ENCODE results near the gene CSGALNACT2. TPM values are rescaled to one million over a fixed set of nuclear protein-coding genes. Genes with fewer than 3 reads are reported as not detected.

Gene CSGALNACT2
- total RNA-seq, 8 experiments from 2014 or later, result 6.6 to 22.9 (median 11.8) TPM

DNA sequence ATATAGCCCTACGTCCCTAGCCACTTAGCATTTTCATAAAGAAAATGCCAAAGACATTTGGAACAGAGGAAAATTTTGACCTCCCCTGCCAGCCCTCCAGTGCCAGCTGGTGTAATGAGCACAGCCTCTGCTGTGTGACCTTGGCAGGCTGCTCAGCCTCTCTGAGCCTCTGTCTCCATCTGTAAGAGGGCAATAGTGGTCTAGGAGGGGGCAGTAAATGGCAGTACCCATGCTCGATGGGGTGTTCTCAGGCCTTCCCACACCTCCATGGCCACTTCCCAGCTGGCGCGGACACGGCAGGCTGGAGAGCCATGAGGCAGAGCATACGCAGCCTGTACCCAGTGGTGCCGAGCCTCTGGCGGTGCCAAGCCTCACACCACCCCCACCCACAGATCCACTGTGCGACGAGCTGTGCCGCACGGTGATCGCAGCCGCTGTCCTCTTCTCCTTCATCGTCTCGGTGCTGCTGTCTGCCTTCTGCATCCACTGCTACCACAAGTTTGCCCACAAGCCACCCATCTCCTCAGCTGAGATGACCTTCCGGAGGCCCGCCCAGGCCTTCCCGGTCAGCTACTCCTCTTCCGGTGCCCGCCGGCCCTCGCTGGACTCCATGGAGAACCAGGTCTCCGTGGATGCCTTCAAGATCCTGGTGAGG is 24.0 kb upstream of the CSGALNACT2 start:
- no peak for ATAC-seq (replicated peaks in 6 of 8)
- no peak overlapping the region for H3K4me3 ChIP-seq
- in situ Hi-C loops (cut with MboI; ENCODE audit: low pct_unique_long_range_greater_than_20kb in 2 of 9, low sequenced_read_pairs in 9 of 9, unreplicated experiment in 9 of 9), result loop anchor here in 6 of 9 experiments (25.0 kb wide), 1 partner anchor 252 kb away; no protein-coding TSS in a partner anchor
- no peaks in the 10 kb centered on the region for H3K4me1 ChIP-seq (replicated peaks in 1 of 2)
- no peak overlapping the region for H3K27ac ChIP-seq
- 40 to 100% (median 67%) methylated on average over 1 to 5 of the region's 24 CpGs; no CpG with 5 or more reads in 5 of the 10 experiments for WGBS, 10 experiments

- Histone ChIP-seq H3K27ac (no peak overlapping the region), H3K4me3 (no peak overlapping the region), H3K4me1 (replicated peaks in 1 of 2) (no peaks in the 10 kb centered on the region)
- in situ Hi-C loops (cut with MboI; ENCODE audit: low pct_unique_long_range_greater_than_20kb in 2 of 9, low sequenced_read_pairs in 9 of 9, unreplicated experiment in 9 of 9), result loop anchor here in 6 of 9 experiments (25.0 kb wide), 1 partner anchor 253 kb away; no protein-coding TSS in a partner anchor
- ATAC-seq (replicated peaks in 6 of 8), result peak in 3 of 8 experiments; percentile 65 to 93 (median 84)
- WGBS, 10 experiments, result 40 to 100% (median 80%) methylated on average over 2 to 5 of the region's 17 CpGs; no CpG with 5 or more reads in 5 of the 10 experiments
These were observed 23.3 kb upstream of the CSGALNACT2 start for GRCh38 chr10:43114743-43115611.

DNA sequence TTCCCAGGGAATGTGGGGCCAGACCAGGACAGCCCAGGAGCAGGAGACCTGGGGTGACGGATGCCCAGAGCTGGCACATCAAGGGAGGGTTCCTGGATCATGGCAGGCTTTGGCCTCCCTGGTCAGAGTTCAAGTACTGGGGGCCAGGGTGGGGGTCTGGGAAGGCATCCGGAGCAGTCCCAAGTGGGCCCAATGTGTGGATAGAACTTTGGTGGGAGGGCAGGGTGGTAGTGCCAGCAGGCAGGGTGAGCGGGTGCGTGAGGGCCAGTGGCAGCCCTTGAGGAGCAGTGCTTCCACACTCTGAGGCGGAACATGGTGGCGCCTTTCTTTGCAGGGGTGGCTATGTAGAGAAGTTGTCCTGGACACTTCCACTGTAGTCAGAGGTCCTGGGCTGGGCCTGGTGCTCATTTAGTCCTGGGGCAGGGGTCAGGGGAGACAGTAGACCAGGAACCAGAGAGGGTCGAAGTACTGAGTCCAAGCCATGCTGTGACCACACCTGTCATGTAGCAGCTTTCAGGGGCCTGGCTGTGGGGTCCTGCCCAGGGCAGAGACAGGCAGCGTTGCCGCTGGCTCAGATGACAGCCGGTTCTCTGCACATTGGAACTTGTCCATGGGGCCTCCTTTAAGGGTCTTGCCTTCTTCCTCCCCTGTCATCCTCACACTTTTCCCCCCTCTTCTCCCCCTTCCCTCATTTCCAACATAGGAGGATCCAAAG is 22.2 kb upstream of the CSGALNACT2 start:
- H3K4me1 ChIP-seq (replicated peaks in 1 of 2), result no peaks in the 10 kb centered on the region
- no peak overlapping the region for H3K27ac ChIP-seq
- 75 to 100% (median 80%) methylated on average over 1 to 6 of the region's 10 CpGs; no CpG with 5 or more reads in 4 of the 10 experiments for WGBS, 10 experiments
- no peak for ATAC-seq (replicated peaks in 6 of 8)
- in situ Hi-C loops (cut with MboI; ENCODE audit: low pct_unique_long_range_greater_than_20kb in 2 of 9, low sequenced_read_pairs in 9 of 9, unreplicated experiment in 9 of 9), result loop anchor here in 6 of 9 experiments (25.0 kb wide), 1 partner anchor 254 kb away; no protein-coding TSS in a partner anchor
- H3K4me3 ChIP-seq, result no peak overlapping the region

DNA sequence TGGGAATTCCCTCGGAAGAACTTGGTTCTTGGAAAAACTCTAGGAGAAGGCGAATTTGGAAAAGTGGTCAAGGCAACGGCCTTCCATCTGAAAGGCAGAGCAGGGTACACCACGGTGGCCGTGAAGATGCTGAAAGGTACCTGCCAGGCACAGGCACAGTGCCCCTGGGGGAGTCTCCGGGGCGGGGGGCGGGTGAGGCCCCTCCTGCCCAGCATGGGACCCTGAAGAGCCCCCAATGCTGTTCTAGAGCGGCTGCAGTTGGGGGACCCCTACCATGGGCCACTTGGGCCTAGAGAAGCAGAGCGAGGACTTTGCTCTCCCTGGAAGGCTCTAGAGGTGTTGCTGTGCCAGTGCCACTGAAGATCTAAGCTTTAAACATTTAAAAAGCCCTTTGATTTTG is 21.6 kb upstream of the CSGALNACT2 start:
- in situ Hi-C loops (cut with MboI; ENCODE audit: low pct_unique_long_range_greater_than_20kb in 2 of 9, low sequenced_read_pairs in 9 of 9, unreplicated experiment in 9 of 9), result loop anchor here in 6 of 9 experiments (25.0 kb wide), 1 partner anchor 254 kb away; no protein-coding TSS in a partner anchor
- ATAC-seq (replicated peaks in 6 of 8), result no peak
- Histone ChIP-seq H3K27ac (no peak overlapping the region), H3K4me3 (no peak overlapping the region), H3K4me1 (replicated peaks in 1 of 2) (peaks cover 0 to 4% of the 10 kb centered on the region in 2 donors)
- 71 to 90% (median 80%) methylated on average over 2 to 8 of the region's 10 CpGs; no CpG with 5 or more reads in 6 of the 10 experiments for WGBS, 10 experiments

GRCh38 chr10:43117031-43117776 is 21.0 kb upstream of the CSGALNACT2 start:
- WGBS, 10 experiments, result 0 to 63% (median 40%) methylated on average over 1 to 3 of the region's 9 CpGs; no CpG with 5 or more reads in 5 of the 10 experiments
- no peak for ATAC-seq (replicated peaks in 6 of 8)
- Histone ChIP-seq H3K4me1 (replicated peaks in 1 of 2) (peaks cover 0 to 4% of the 10 kb centered on the region in 2 donors), H3K4me3 (no peak overlapping the region), H3K27ac (no peak overlapping the region)
- in situ Hi-C loops (cut with MboI; ENCODE audit: low pct_unique_long_range_greater_than_20kb in 2 of 9, low sequenced_read_pairs in 9 of 9, unreplicated experiment in 9 of 9), result loop anchor here in 6 of 9 experiments (25.0 kb wide), 1 partner anchor 255 kb away; no protein-coding TSS in a partner anchor

GRCh38 chr10:43117777-43118583 is 20.3 kb upstream of the CSGALNACT2 start:
- peaks cover 0 to 4% of the 10 kb centered on the region in 2 donors for H3K4me1 ChIP-seq (replicated peaks in 1 of 2)
- no peak for ATAC-seq (replicated peaks in 6 of 8)
- H3K27ac ChIP-seq, result no peak overlapping the region
- in situ Hi-C loops (cut with MboI; ENCODE audit: low pct_unique_long_range_greater_than_20kb in 2 of 9, low sequenced_read_pairs in 9 of 9, unreplicated experiment in 9 of 9), result loop anchor here in 6 of 9 experiments (25.0 kb wide), 1 partner anchor 256 kb away; no protein-coding TSS in a partner anchor
- H3K4me3 ChIP-seq, result no peak overlapping the region
- 80 to 100% (median 88%) methylated on average over 1 to 8 of the region's 18 CpGs; no CpG with 5 or more reads in 4 of the 10 experiments for WGBS, 10 experiments

GRCh38 chr10:43118631-43119415 is 19.4 kb upstream of the CSGALNACT2 start:
- 20 to 100% (median 60%) methylated on average over 1 to 5 of the region's 19 CpGs; no CpG with 5 or more reads in 5 of the 10 experiments for WGBS, 10 experiments
- H3K4me1 ChIP-seq (replicated peaks in 1 of 2), result peaks cover 2 to 4% of the 10 kb centered on the region in 2 donors
- in situ Hi-C loops (cut with MboI; ENCODE audit: low pct_unique_long_range_greater_than_20kb in 2 of 9, low sequenced_read_pairs in 9 of 9, unreplicated experiment in 9 of 9), result loop anchor here in 6 of 9 experiments (25.0 kb wide), 1 partner anchor 257 kb away; no protein-coding TSS in a partner anchor
- no peak overlapping the region for H3K27ac ChIP-seq
- H3K4me3 ChIP-seq, result no peak overlapping the region
- no peak for ATAC-seq (replicated peaks in 6 of 8)

DNA sequence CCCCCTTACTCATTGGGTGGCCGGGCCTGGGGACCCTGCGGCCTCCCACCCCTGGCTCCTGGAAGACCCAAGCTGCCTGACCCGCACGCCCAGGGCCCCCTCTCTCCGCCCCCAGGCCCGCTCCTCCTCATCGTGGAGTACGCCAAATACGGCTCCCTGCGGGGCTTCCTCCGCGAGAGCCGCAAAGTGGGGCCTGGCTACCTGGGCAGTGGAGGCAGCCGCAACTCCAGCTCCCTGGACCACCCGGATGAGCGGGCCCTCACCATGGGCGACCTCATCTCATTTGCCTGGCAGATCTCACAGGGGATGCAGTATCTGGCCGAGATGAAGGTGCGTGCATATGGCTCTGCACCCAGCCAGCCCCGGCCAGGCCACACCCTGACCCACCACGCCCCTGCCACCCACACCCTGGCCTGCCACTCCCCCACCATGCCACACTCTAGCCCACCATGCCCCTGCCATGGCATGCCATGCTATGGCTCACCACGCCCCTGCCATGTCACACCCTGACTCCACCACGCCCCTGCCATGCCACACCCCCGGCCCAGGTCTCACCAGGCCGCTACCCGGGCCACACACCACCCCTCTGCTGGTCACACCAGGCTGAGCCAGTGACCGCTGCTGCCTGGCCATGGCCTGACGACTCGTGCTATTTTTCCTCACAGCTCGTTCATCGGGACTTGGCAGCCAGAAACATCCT is 18.7 kb upstream of the CSGALNACT2 start:
- Histone ChIP-seq H3K4me1 (replicated peaks in 1 of 2) (peaks cover 2 to 4% of the 10 kb centered on the region in 2 donors), H3K27ac (no peak overlapping the region), H3K4me3 (no peak overlapping the region)
- in situ Hi-C loops (cut with MboI; ENCODE audit: low pct_unique_long_range_greater_than_20kb in 2 of 9, low sequenced_read_pairs in 9 of 9, unreplicated experiment in 9 of 9), result loop anchor here in 6 of 9 experiments (25.0 kb wide), 1 partner anchor 257 kb away; no protein-coding TSS in a partner anchor
- ATAC-seq (replicated peaks in 6 of 8), result no peak
- WGBS, 10 experiments, result 93% methylated on average over 3 of the region's 31 CpGs; no CpG with 5 or more reads in 9 of the 10 experiments

DNA sequence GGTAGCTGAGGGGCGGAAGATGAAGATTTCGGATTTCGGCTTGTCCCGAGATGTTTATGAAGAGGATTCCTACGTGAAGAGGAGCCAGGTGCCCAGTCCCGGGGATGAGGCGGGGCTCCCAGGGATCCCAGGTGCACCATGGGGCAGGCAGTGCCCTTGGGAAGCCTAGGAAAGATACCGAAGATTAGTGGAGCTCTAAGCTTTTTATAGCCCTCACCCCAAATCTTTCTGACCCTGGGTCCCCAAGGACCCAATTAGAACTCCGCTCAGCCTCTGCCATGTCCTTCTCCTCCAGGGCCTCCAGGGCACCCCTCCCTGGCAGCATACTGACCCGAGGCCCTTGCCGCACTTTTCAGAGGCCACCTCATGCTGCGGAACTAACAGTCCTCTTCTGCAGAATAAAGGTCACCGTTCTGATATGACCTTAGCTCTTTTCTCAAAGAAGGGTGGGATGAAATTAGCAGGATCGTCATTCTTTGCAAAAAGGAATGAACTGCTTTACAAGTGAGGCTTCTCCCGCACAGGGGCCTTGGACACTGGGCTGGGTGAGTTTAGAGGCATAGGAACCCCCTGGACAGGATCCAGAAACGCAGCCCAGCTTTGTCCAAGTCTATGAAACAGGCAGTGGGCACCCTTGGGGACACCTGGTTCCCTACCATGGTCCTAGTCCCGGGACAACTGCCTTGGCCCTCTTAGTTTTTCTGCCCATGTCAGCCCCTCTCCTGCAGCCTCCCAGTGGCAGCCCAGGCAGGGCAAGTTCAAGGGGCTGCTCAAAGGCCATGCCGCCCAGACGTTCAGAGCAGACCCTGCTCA is 17.9 kb upstream of the CSGALNACT2 start:
- Histone ChIP-seq H3K4me1 (replicated peaks in 1 of 2) (peaks cover 2 to 4% of the 10 kb centered on the region in 2 donors), H3K4me3 (no peak overlapping the region), H3K27ac (no peak overlapping the region)
- 0 to 77% (median 65%) methylated on average over 1 to 10 of the region's 19 CpGs; no CpG with 5 or more reads in 4 of the 10 experiments for WGBS, 10 experiments
- ATAC-seq (replicated peaks in 6 of 8), result no peak
- in situ Hi-C loops (cut with MboI; ENCODE audit: low pct_unique_long_range_greater_than_20kb in 2 of 9, low sequenced_read_pairs in 9 of 9, unreplicated experiment in 9 of 9), result loop anchor here in 6 of 9 experiments (25.0 kb wide), 1 partner anchor 258 kb away; no protein-coding TSS in a partner anchor

Measured in motor neuron (in vitro differentiated cells).